ENCODE data around the gene INCA1.
A peak's percentile ranks its signal among the peaks of the same experiment; 100 is the strongest.

INCA1 gene

GRCh38 chr17:4980644-4981216, 16.6 kb downstream of the INCA1 start:
- DNase-seq (ENCODE audit: insufficient read length): peak; percentile 57
- TF ChIP-seq POLR2AphosphoS5 (IDR thresholded peaks at IDR 0.05; ENCODE audit: low read depth, low read length) (no peak), POLR2A (IDR thresholded peaks at IDR 0.05; ENCODE audit: low read depth, low read length) (no peak), TAF1 (IDR thresholded peaks at IDR 0.05; ENCODE audit: borderline replicate concordance, low read depth, low read length) (no peak)
- FAIRE-seq: peak; percentile 73

GRCh38 chr17:4978726-4979125, 18.6 kb downstream of the INCA1 start:
- no peak for FAIRE-seq
- no peak for DNase-seq (ENCODE audit: insufficient read length)

GRCh38 chr17:4974115-4974670, 23.1 kb downstream of the INCA1 start:
- FAIRE-seq: no peak
- TF ChIP-seq POLR2A (IDR thresholded peaks at IDR 0.05; ENCODE audit: low read depth, low read length) (no peak), TAF1 (IDR thresholded peaks at IDR 0.05; ENCODE audit: borderline replicate concordance, low read depth, low read length) (no peak), POLR2AphosphoS5 (IDR thresholded peaks at IDR 0.05; ENCODE audit: low read depth, low read length) (no peak)
- no peak for DNase-seq (ENCODE audit: insufficient read length)

More at GRCh38 chr17:4978726-4979125, 18.6 kb downstream of the INCA1 start:
- TF ChIP-seq POLR2AphosphoS5 (IDR thresholded peaks at IDR 0.05; ENCODE audit: low read depth, low read length): no peak
- TF ChIP-seq TAF1 (IDR thresholded peaks at IDR 0.05; ENCODE audit: borderline replicate concordance, low read depth, low read length): no peak
- no peak for TF ChIP-seq POLR2A (IDR thresholded peaks at IDR 0.05; ENCODE audit: low read depth, low read length)

- no peak for DNase-seq (ENCODE audit: insufficient read length)
- FAIRE-seq: no peak
- TF ChIP-seq POLR2A (IDR thresholded peaks at IDR 0.05; ENCODE audit: low read depth, low read length) (no peak), POLR2AphosphoS5 (IDR thresholded peaks at IDR 0.05; ENCODE audit: low read depth, low read length) (no peak), TAF1 (IDR thresholded peaks at IDR 0.05; ENCODE audit: borderline replicate concordance, low read depth, low read length) (no peak)
Observed at GRCh38 chr17:4973256-4974114, 23.8 kb downstream of the INCA1 start.

GRCh38 chr17:4972752-4973151, 24.6 kb downstream of the INCA1 start:
- FAIRE-seq (no peak), DNase-seq (ENCODE audit: insufficient read length) (no peak)
- TF ChIP-seq TAF1 (IDR thresholded peaks at IDR 0.05; ENCODE audit: borderline replicate concordance, low read depth, low read length): no peak
- TF ChIP-seq POLR2A (IDR thresholded peaks at IDR 0.05; ENCODE audit: low read depth, low read length): no peak
- no peak for TF ChIP-seq POLR2AphosphoS5 (IDR thresholded peaks at IDR 0.05; ENCODE audit: low read depth, low read length)

GRCh38 chr17:4972322-4972721, 25.0 kb downstream of the INCA1 start:
- no peak for FAIRE-seq
- TF ChIP-seq TAF1 (IDR thresholded peaks at IDR 0.05; ENCODE audit: borderline replicate concordance, low read depth, low read length): no peak
- TF ChIP-seq POLR2A (IDR thresholded peaks at IDR 0.05; ENCODE audit: low read depth, low read length): no peak
- TF ChIP-seq POLR2AphosphoS5 (IDR thresholded peaks at IDR 0.05; ENCODE audit: low read depth, low read length): no peak
- DNase-seq (ENCODE audit: insufficient read length): no peak

- FAIRE-seq (no peak), DNase-seq (ENCODE audit: insufficient read length) (no peak)
- no peak for TF ChIP-seq POLR2AphosphoS5 (IDR thresholded peaks at IDR 0.05; ENCODE audit: low read depth, low read length)
- no peak for TF ChIP-seq TAF1 (IDR thresholded peaks at IDR 0.05; ENCODE audit: borderline replicate concordance, low read depth, low read length)
Observed at GRCh38 chr17:4971826-4972225, 25.5 kb downstream of the INCA1 start.

GRCh38 chr17:4970273-4970672, 27.0 kb downstream of the INCA1 start:
- no peak for DNase-seq (ENCODE audit: insufficient read length)
- no peak for TF ChIP-seq TAF1 (IDR thresholded peaks at IDR 0.05; ENCODE audit: borderline replicate concordance, low read depth, low read length)
- no peak for TF ChIP-seq POLR2AphosphoS5 (IDR thresholded peaks at IDR 0.05; ENCODE audit: low read depth, low read length)
- TF ChIP-seq POLR2A (IDR thresholded peaks at IDR 0.05; ENCODE audit: low read depth, low read length): no peak
- FAIRE-seq: no peak

GRCh38 chr17:4969551-4970173, 27.7 kb downstream of the INCA1 start:
- no peak for TF ChIP-seq POLR2A (IDR thresholded peaks at IDR 0.05; ENCODE audit: low read depth, low read length)
- no peak for TF ChIP-seq TAF1 (IDR thresholded peaks at IDR 0.05; ENCODE audit: borderline replicate concordance, low read depth, low read length)
- no peak for TF ChIP-seq POLR2AphosphoS5 (IDR thresholded peaks at IDR 0.05; ENCODE audit: low read depth, low read length)
- DNase-seq (ENCODE audit: insufficient read length) (no peak), FAIRE-seq (no peak)

GRCh38 chr17:4969047-4969550, 28.2 kb downstream of the INCA1 start:
- no peak for FAIRE-seq
- DNase-seq (ENCODE audit: insufficient read length): no peak
- TF ChIP-seq TAF1 (IDR thresholded peaks at IDR 0.05; ENCODE audit: borderline replicate concordance, low read depth, low read length): no peak
- TF ChIP-seq POLR2AphosphoS5 (IDR thresholded peaks at IDR 0.05; ENCODE audit: low read depth, low read length): no peak
- no peak for TF ChIP-seq POLR2A (IDR thresholded peaks at IDR 0.05; ENCODE audit: low read depth, low read length)

GRCh38 chr17:4968486-4969046, 28.8 kb downstream of the INCA1 start:
- TF ChIP-seq POLR2A (IDR thresholded peaks at IDR 0.05; ENCODE audit: low read depth, low read length) (no peak), TAF1 (IDR thresholded peaks at IDR 0.05; ENCODE audit: borderline replicate concordance, low read depth, low read length) (no peak), POLR2AphosphoS5 (IDR thresholded peaks at IDR 0.05; ENCODE audit: low read depth, low read length) (no peak)
- no peak for FAIRE-seq
- no peak for DNase-seq (ENCODE audit: insufficient read length)
